NOMO-1 treated with dmso at 0.1 percent for 144 hours (cell line): ENCODE results near the gene FAM135A.
"Not testable (repeated sequence)": the region's sequence is repeated elsewhere in the genome, so short reads cannot be mapped to it uniquely, and the experiment has no call there.

ENCODE experiments used
- DNase-seq: peaks from one replicate; lab custom pipeline; 2025; ENCODE audit not compliant: unreplicated experiment; lab: John Stamatoyannopoulos, UW

The FAM135A gene

GRCh38 chr6:70537266-70537665 lies 124.0 kb downstream of the FAM135A start:
- DNase-seq: no peak

GRCh38 chr6:70538376-70538775 lies 125.1 kb downstream of the FAM135A start:
- peak; percentile 5 for DNase-seq

GRCh38 chr6:70547313-70547712 lies 134.0 kb downstream of the FAM135A start:
- no peak for DNase-seq

DNA sequence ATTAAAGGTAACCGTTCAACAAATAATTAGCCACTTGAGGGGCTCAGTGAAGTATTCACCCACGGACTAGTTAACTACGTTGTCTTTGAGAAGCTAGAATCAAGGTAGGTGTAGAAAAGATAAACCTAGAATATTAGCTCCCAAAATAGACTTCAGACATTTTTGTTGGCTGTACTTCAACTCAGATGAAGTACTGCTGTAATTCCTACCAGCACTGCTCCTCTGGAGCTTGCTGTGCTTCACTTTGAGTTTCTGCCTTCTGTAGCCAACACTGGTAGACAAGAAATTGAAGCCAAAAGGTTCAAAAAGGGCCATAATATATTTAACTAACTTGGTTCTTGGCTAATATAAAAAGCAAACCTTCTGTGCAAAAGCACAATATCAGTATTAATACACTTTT lies 134.6 kb downstream of the FAM135A start:
- no peak for DNase-seq

DNA sequence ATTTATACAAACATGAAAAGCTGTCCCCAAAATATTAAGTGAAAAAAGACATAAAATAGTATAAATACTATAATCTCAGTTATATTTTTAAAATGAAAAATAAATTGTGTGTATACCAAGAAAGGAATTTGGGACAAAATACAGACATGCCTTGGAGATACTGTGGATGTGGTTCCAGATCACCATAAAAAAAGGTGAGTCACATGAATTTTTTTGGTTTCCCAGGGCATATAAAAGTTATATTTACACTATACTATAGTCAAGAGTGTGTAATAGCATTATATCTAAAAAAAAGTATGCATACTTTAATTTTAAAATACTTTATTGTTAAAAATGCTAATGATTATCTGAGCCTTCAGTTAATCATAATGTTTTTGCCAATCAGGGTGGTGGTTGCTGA lies 136.0 kb downstream of the FAM135A start:
- DNase-seq: no peak

GRCh38 chr6:70551566-70551965 lies 138.3 kb downstream of the FAM135A start:
- no peak for DNase-seq

- not testable (repeated sequence) for DNase-seq
These were observed 139.1 kb downstream of the FAM135A start for GRCh38 chr6:70552286-70552940.

- no peak for DNase-seq
These were observed 139.7 kb downstream of the FAM135A start for GRCh38 chr6:70552974-70553373.

DNA sequence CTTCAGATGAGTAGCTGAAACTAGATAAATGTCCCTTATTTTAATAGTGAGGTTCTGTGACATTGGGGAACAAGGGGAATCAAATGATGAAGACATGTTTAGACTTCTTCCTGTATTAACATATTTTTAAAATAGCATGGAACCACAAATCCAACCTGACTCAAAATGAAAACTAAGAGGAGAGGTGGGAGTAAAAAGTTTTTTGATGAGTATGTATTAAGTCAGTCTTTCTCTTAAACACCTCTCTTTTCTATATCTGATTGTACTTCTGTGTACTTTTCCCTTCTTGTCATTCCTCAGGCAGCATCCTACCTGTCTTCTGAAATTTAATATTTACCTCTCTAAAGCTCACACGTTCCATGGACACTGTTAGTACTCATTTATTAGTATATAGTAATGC lies 144.7 kb downstream of the FAM135A start:
- no peak for DNase-seq

DNA sequence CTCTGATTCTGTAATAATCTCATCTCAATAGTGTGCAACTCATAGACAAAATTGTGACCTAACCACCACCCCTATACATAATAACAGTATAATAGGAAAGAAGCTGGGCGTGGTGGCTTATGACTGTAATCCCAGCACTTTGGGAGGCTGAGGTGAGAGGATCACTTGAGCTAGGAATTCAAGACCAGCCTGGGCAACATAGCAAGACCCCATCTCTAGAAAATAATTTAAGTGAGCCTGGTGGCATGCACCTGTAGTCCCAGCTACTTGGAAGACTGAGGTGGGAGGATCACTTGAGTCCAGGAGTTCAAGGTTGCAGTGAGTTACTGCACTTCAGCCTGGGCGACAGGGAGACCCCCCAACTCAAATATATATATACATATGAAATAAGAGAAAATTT lies 149.1 kb downstream of the FAM135A start:
- not testable (repeated sequence) for DNase-seq

GRCh38 chr6:70563530-70563929 lies 150.2 kb downstream of the FAM135A start:
- no peak for DNase-seq

GRCh38 chr6:70566751-70567382 lies 153.6 kb downstream of the FAM135A start, which contains the start of gene SDHAF4:
Gene SDHAF4, plus strand, starts transcription at chr6:70566930. Its CDS starts 11 bp downstream, at chr6:70566941.
- DNase-seq: peak; percentile 75

GRCh38 chr6:70574643-70575042 lies 161.3 kb downstream of the FAM135A start:
- DNase-seq: no peak

DNA sequence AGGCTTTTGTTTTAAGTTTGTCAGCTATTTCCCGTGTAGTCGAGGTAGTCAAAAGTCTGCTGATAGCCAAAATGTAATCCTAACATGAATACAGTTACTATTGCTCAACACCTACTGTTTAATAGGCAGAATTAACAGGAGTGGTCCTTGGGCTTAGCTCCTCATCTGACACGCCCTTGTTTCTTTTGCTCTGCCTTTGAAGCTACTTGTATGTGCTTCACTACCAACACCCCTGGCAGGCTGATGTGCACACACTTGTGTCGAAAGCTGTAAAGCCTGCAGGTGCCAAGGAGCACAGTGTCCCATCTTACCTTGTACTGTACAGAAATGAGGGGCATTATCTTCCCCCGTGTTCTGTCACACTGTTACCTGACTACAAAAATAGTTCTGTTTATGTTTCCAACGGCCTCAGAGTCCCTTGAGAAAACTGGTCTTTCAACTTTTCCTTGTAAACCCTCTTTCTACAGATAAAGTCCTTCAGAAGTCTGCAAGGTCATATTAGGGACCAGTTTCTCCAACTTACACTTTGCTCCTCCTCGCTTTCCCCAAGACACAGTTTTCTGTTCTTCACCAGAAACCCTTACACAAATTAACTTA lies 162.7 kb downstream of the FAM135A start:
- no peak for DNase-seq

DNA sequence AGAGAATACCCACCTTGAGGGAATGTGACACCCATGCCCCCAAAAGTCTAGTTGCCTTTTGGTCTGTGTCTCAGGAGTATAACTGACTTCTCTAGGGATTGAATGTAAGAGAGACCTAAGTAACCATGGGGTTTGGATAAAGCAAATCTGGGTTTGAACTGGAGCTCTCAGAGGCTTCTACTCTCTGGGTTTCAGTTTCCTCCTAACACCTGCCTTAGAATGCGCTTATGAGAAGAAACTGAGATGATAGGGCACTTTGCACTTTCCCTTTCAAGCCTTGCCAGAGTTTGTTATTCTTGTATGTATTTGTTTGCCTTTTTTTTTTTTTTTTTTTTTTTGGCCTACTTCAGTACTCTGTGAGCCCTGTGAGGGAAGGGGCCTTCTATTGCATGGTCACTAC lies 172.8 kb downstream of the FAM135A start:
- no peak for DNase-seq

DNA sequence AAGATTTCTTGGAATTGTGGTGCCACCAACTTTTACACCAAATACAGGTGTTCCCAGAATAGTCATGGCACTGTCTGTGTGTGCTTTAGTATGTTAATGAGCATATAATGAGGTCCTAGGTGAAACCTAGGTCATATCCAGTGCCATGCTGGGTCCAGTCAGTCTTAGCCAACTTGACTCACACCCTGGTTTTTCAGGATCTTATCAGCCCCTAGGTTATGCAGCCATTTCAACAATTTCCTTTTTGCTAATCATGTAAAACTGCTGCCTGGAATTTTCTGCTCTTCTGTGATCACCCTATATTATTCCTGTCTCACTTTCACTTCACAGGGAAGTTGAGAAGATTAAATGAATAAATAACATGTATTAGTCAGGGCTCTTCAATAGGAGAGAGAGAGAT lies 177.1 kb downstream of the FAM135A start:
- no peak for DNase-seq

DNA sequence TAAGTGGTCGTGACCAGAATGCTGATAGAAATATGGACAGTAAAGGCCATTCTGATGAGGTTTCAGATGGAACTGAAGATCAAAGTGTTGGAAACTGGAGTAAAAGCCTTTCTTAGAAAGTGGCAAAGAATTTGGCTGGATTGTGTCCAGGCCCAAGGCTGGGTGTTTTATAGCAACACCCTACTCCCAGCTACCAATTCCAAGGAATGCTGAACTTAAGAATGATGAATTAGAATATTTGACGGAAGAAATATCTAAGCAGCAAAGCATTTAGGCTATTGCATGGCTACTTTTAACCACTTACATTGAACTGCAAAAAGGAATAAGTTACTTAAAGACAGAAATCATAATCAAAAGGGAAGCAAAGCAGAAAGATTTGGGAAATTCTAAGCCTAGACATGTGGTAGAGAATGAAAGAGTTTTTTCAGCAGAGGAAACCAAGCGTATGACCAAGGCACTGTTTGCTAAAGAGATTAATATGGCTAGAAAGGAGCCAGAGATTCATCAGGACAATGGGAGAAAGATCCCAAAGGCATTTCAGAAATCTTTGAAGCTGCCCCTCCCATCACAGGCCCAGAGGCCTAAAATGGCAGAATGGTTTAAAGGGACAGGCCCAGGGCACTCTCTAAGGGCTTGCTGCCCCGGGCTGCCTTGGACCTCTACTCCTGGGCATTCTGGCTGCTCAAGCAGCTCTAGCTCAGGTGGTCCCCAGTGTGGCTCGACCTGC lies 179.2 kb downstream of the FAM135A start:
- DNase-seq: no peak

GRCh38 chr6:70593118-70593486 lies 179.8 kb downstream of the FAM135A start:
- no peak for DNase-seq

DNA sequence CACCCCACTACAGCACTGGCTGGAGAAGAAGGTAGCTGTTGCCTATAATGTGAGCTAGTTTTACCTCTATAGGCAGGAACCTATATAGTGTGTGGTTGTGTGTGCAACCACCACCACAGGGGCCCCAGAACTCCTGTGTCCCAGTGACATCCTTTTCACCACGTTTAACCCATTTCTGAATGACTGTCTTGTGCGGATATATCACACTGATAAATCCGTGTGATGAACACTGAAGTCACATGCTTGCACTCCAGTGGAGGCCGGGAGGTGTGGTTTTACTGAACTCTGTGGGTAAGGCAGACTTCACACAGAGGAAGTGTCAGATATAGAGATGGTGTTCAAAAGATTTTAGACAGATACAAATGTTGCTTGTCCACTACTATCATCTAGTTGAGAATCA lies 185.9 kb downstream of the FAM135A start:
- DNase-seq: no peak

DNA sequence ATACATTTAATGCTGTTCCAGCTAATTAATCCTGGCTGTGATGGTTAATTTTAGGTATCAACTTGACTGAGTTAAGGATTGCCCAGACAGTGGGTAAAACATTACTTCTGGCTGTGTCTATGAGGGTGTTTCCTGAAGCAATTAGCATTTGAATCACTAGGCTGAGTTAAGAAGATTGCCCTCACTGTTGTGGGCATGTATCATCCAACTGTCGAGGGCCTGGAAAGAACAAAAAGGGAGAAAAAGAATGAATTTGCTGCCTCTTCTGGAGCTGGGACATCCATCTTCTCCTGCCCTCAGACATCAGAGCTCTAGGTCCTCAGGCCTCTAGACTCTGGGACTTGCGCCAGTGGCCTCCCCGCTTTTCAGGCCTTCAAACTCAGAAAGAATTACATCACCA lies 187.7 kb downstream of the FAM135A start:
- no peak for DNase-seq

DNA sequence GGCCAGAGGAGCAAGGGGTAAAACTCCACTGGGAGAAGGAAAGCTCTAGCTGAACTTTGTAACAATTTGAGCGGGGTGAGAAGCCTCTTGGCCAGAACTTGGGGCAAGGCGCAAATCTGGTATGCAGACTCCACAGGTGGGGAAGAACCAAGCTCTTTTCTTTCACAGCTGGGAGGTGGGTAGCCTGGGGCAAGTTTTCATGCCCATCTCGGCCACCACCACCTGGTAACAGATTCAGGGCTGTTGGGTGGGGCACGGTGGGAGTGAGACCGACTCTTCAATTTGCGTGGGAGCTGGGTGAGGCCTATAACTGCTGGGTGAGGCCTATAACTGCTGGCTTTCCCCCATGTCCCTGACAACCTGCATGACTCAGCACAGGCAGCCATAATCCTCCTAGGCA lies 190.9 kb downstream of the FAM135A start:
- no peak for DNase-seq

DNA sequence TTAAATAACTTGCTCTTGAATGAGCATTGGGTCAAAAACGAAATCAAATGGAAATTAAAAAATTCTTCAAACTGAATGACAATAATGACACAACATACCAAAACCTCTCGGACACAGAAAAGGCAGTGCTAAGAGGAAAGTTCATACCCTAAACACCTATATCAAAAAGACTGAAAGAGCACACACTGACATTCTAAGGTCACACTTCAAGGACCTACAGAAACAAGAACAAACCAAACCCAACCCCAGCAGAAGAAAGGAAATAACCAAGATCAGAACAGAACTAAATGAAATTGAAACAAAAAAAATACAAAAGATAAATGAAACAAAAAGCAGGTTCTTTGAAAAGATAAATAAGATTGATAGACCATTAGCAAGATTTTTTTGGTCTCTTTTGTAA lies 194.1 kb downstream of the FAM135A start:
- not testable (repeated sequence) for DNase-seq
